Measurements from ENCODE around the gene ENDOD1. TPM values are rescaled to one million over a fixed set of nuclear protein-coding genes. Genes with fewer than 3 reads are reported as not detected.

ENDOD1 gene
- total RNA-seq, 1 experiment from 2014 or later = 28.2 TPM

DNA sequence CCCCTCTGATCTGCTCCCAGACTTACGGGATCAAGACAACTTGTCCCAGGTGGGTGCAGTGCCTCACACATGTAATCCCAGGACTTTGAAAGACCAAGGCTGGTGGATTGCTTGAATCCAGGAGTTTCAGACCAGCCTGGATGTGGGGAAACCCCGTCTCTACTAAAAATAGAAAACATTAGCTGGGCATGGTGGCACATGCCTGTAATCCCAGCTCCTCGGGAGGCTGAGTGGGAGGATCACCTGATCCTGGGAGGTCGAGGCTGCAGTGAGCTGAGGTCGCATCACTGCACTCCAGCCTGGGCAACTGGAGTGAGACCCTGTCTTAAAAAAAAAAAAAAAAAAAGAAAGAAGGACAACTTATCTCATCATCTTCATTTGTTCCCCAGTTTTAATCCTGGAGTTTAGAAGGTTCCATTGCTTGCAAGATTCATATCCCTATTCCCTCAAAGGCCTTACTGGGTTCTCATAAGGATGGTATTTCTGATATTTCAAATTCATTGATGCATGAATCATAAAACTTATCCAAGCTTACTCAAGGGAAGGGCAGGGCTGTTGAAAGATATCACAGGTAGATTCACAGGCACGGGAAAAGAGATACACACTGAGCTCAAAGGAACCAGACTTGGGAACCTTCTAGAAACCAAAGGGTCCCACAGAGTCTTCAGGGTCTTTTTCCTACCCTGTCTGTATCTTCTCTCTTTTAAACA lies 14.6 kb downstream of the ENDOD1 start:
- Histone ChIP-seq H3K27ac (ENCODE audit: low read length) (no peak overlapping the region), H3K4me3 (ENCODE audit: low read depth in 2 of 2, low read length in 2 of 2) (no peak overlapping the region), H3K36me3 (ENCODE audit: control insufficient read depth, insufficient read depth, low read length) (no peaks in the 10 kb centered on the region), H3K4me1 (ENCODE audit: control insufficient read depth, insufficient read depth, low read length) (peaks cover 5% of the 10 kb centered on the region; the same call in 1 of the 2 replicates), H3K9me3 (ENCODE audit: control insufficient read depth, insufficient read depth, low read depth, low read length) (no peaks in the 10 kb centered on the region), H3K27me3 (ENCODE audit: control insufficient read depth, insufficient read depth, low read length) (no peaks in the 10 kb centered on the region)
- ATAC-seq (no peak), DNase-seq (ENCODE audit: low read depth, low spot score) (no peak)
- intact Hi-C loops (cut with micrococcal nuclease; ENCODE audit: unreplicated experiment) (no loop called here), in situ Hi-C loops (cut with HindIII; ENCODE audit: low pct_unique_long_range_greater_than_20kb, low sequenced_read_pairs) (no loop called here)
- no peak for TF ChIP-seq REST (IDR thresholded peaks at IDR 0.05; ENCODE audit: insufficient read depth in 1 of 2, low read depth in 2 of 2, low read length in 1 of 2)
- TF ChIP-seq SIN3A (IDR thresholded peaks at IDR 0.05; ENCODE audit: borderline replicate concordance, insufficient read depth, low read depth, low read length) = no peak
- TF ChIP-seq, protein P1, sequence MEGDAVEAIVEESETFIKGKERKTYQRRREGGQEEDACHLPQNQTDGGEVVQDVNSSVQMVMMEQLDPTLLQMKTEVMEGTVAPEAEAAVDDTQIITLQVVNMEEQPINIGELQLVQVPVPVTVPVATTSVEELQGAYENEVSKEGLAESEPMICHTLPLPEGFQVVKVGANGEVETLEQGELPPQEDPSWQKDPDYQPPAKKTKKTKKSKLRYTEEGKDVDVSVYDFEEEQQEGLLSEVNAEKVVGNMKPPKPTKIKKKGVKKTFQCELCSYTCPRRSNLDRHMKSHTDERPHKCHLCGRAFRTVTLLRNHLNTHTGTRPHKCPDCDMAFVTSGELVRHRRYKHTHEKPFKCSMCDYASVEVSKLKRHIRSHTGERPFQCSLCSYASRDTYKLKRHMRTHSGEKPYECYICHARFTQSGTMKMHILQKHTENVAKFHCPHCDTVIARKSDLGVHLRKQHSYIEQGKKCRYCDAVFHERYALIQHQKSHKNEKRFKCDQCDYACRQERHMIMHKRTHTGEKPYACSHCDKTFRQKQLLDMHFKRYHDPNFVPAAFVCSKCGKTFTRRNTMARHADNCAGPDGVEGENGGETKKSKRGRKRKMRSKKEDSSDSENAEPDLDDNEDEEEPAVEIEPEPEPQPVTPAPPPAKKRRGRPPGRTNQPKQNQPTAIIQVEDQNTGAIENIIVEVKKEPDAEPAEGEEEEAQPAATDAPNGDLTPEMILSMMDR (IDR thresholded peaks at IDR 0.05) = no peak
- no peak for TF ChIP-seq POLR2AphosphoS5 (IDR thresholded peaks at IDR 0.05; ENCODE audit: low read depth, low read length)
- no peak for TF ChIP-seq TCF7L2 (IDR thresholded peaks at IDR 0.05; ENCODE audit: low read depth, low read length)
- CTCF ChIA-PET = interaction anchor here (0.7 kb wide), 1 partner anchor 9 kb away, joined by 3 read pairs; no protein-coding TSS in a partner anchor
- BruUV-seq (replicated peaks) = no TSS peak
- POLR2A ChIA-PET = interaction anchor here (1.1 kb wide), 1 partner anchor 14 kb away, joined by 3 read pairs; the partner anchor contains the start of gene ENDOD1

DNA sequence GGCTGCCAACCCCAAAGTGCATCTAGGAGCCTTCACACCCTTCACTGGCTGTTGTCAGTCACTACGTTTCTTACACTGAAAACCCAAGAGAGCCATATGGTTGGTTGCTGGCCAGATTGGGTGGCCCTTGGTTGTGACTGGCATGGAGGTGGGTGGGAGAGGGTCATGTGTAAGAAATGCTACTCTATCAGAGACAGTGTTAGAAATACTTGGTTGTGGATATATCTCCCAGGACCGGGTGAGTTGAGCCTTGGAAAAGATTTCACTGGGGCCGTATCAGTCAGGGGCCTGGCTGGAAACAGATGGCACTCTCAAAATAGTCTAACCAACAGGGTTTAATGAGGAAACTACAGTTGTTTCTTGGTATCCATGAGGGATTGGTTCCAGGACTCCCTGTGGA lies 15.2 kb downstream of the ENDOD1 start:
- DNase-seq (ENCODE audit: low read depth, low spot score) = no peak
- CTCF ChIA-PET = no interaction called here
- H3K36me3 ChIP-seq (ENCODE audit: control insufficient read depth, insufficient read depth, low read length) = no peaks in the 10 kb centered on the region
- H3K27ac ChIP-seq (ENCODE audit: low read length) = no peak overlapping the region
- intact Hi-C loops (cut with micrococcal nuclease; ENCODE audit: unreplicated experiment) (no loop called here), in situ Hi-C loops (cut with HindIII; ENCODE audit: low pct_unique_long_range_greater_than_20kb, low sequenced_read_pairs) (no loop called here)
- H3K9me3 ChIP-seq (ENCODE audit: control insufficient read depth, insufficient read depth, low read depth, low read length) = no peaks in the 10 kb centered on the region
- TF ChIP-seq TCF7L2 (IDR thresholded peaks at IDR 0.05; ENCODE audit: low read depth, low read length) (no peak), SIN3A (IDR thresholded peaks at IDR 0.05; ENCODE audit: borderline replicate concordance, insufficient read depth, low read depth, low read length) (no peak), POLR2AphosphoS5 (IDR thresholded peaks at IDR 0.05; ENCODE audit: low read depth, low read length) (no peak), REST (IDR thresholded peaks at IDR 0.05; ENCODE audit: insufficient read depth in 1 of 2, low read depth in 2 of 2, low read length in 1 of 2) (no peak)
- TF ChIP-seq, protein P1 (IDR thresholded peaks at IDR 0.05) = no peak
- H3K4me3 ChIP-seq (ENCODE audit: low read depth in 2 of 2, low read length in 2 of 2) = no peak overlapping the region
- no peaks in the 10 kb centered on the region for H3K27me3 ChIP-seq (ENCODE audit: control insufficient read depth, insufficient read depth, low read length)
- H3K4me1 ChIP-seq (ENCODE audit: control insufficient read depth, insufficient read depth, low read length) = peaks cover 5% of the 10 kb centered on the region; the same call in 1 of the 2 replicates
- POLR2A ChIA-PET = interaction anchor here (1.1 kb wide), 1 partner anchor 15 kb away, joined by 3 read pairs; the partner anchor contains the start of gene ENDOD1
- BruUV-seq (replicated peaks) = no TSS peak
- ATAC-seq = no peak
